GM18508 (cell line): ENCODE data around the gene CNNM1.

Experiments used
- ATAC-seq: cut with Tn5 transposase; IDR thresholded peaks from one replicate; pipeline ENCODE4 v1.9.1; 2021; ENCODE audit warnings: moderate number of reproducible peaks; ENCODE audit not compliant: insufficient read depth, unreplicated experiment

Gene CNNM1

GRCh38 chr10:99435986-99436638 lies 107.0 kb downstream of the CNNM1 start:
- no peak for ATAC-seq

GRCh38 chr10:99438890-99439289 lies 109.7 kb downstream of the CNNM1 start:
- ATAC-seq: no peak

GRCh38 chr10:99442394-99442793 lies 113.2 kb downstream of the CNNM1 start:
- no peak for ATAC-seq

- no peak for ATAC-seq
These were observed 114.3 kb downstream of the CNNM1 start for GRCh38 chr10:99443500-99443899.
